Gastrocnemius medialis (tissue), 4 donors: Measurements from ENCODE around the gene MINDY3.

Experiments used
- POLR2A ChIP-seq, 2 donors: fragments of 450-650 bp; IDR thresholded peaks; one replicate each; pipeline ENCODE4 v1.6.1; 2017; ENCODE audit warnings: antibody characterized with exemption in 2 of 2, mild to moderate bottlenecking in 2 of 2, moderate library complexity in 2 of 2
- TF ChIP-seq, protein P1 (sequence below), 5 experiments: fragments of 450-650 bp in 3 of 5; fragments of 200-600 bp in 2 of 5; sonication (generic) in 2 of 5; IDR thresholded peaks in 4 of 5; conservative IDR thresholded peaks in 1 of 5; 1 replicate in 4 of 5; 2 replicates in 1 of 5; pipeline ENCODE4 v1.5.1; 2016 to 2019; ENCODE audit warnings: antibody characterized with exemption in 5 of 5, mild to moderate bottlenecking in 3 of 5, moderate library complexity in 3 of 5

- TF ChIP-seq, protein P1, sequence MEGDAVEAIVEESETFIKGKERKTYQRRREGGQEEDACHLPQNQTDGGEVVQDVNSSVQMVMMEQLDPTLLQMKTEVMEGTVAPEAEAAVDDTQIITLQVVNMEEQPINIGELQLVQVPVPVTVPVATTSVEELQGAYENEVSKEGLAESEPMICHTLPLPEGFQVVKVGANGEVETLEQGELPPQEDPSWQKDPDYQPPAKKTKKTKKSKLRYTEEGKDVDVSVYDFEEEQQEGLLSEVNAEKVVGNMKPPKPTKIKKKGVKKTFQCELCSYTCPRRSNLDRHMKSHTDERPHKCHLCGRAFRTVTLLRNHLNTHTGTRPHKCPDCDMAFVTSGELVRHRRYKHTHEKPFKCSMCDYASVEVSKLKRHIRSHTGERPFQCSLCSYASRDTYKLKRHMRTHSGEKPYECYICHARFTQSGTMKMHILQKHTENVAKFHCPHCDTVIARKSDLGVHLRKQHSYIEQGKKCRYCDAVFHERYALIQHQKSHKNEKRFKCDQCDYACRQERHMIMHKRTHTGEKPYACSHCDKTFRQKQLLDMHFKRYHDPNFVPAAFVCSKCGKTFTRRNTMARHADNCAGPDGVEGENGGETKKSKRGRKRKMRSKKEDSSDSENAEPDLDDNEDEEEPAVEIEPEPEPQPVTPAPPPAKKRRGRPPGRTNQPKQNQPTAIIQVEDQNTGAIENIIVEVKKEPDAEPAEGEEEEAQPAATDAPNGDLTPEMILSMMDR (IDR thresholded peaks at IDR 0.05 in 4 of 5, conservative IDR thresholded peaks at IDR 0.05 in 1 of 5) = no peak
- no peak for TF ChIP-seq POLR2A (IDR thresholded peaks at IDR 0.05)
Measured at GRCh38 chr10:15738270-15738925, 121.9 kb downstream of the MINDY3 start.
